T-helper 2 cell treated with Interferon-gamma antibody and Interleukin-4, amounts not matched to agents 100 ng/mL and 5 ng/mL, for 36 hours (primary cell): ENCODE results near the gene MLLT6. TPM values are rescaled to one million over a fixed set of nuclear protein-coding genes. Genes with fewer than 3 reads are reported as not detected.
"Not testable (repeated sequence)": the region's sequence is repeated elsewhere in the genome, so short reads cannot be mapped to it uniquely, and the experiment has no call there.

Source experiments
- intact Hi-C: fragments of 100-400 bp; cut with micrococcal nuclease; formaldehyde crosslinking; loops from one replicate; pipeline ENCODE4 v1.15.1; 2023
- total RNA-seq: library from RNA; stranded (reverse); gene quantifications from 2 replicates; pipeline ENCODE4 v1.2.3, GENCODE V29; 2022

MLLT6 gene
- total RNA-seq, 1 donor from 2014 or later = 213 TPM

DNA sequence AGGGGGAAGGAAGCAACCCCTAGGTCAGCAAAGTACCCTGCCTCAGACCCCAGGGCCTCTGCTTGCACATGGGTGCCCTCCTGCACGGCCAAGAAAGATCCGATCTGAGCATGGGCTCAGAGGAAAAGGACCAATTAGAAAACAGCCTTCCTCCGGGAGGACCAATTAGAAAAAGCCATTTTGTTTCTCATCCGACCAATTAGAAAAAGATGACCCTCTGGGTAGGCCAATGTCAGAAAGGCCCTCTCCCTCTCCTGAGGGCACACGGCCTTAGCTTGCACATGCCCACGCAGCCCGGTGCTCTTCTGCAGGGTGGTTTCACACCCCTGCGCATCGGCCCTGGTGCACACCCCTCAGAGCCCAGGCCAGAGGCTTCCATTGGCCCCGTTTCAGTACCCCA, 20.0 kb downstream of the MLLT6 start:
- intact Hi-C loops = no loop called here

- intact Hi-C loops = not testable (repeated sequence)
Measured at GRCh38 chr17:38726145-38726544, 21.1 kb downstream of the MLLT6 start.

DNA sequence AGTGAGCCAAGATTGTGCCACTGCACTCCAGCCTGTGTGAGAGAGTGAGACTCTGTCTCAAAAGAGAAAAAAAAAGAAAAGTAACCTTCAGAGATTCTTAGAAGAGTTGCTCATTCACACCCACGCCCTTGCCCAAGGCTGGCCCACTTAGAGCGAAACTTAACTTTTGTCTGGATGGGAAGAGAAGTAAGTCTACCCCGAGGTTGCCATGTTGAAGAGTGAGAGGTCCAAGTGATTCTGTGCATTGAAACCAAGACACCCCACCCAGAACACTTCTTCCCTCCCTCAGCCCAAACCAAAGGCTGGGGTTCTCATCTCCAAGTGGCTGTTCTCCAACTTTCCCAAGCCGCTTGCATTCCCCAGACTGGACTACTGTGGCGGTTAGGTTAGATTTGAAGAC, 22.7 kb downstream of the MLLT6 start:
- intact Hi-C loops = loop anchor here (1.0 to 2.0 kb wide), 3 partner anchors 21 to 25 kb away; partner anchors contain the start of gene PSMB3

DNA sequence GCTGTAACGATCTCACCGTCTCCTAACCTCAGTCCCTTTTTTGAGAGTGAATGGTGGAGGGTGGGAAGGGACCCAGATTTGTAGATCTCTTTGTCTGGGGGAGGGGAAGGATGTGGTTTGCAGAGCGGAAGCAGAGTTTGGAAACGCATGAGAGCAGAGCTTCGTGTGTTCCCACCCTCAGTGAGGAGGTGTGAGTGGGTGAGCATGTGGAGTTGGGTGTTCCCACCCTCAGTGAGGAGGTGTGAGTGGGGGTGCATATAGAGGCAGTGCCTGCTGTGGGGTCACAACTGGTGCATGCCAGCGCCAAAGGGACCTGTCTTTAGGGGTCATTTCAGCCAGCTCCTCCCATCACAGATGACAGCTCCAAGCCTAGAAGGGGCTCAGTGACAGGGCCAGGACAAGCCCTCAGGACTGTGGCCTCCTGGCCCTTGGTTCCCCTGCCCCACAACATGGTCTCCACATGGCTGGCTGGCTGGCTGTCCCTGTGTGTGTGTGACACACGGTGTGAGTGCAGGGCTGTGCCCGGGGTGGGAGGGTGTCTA, 23.3 kb downstream of the MLLT6 start:
- intact Hi-C loops = loop anchor here (1.0 to 2.0 kb wide), 3 partner anchors 22 to 26 kb away; partner anchors contain the start of gene PSMB3

DNA sequence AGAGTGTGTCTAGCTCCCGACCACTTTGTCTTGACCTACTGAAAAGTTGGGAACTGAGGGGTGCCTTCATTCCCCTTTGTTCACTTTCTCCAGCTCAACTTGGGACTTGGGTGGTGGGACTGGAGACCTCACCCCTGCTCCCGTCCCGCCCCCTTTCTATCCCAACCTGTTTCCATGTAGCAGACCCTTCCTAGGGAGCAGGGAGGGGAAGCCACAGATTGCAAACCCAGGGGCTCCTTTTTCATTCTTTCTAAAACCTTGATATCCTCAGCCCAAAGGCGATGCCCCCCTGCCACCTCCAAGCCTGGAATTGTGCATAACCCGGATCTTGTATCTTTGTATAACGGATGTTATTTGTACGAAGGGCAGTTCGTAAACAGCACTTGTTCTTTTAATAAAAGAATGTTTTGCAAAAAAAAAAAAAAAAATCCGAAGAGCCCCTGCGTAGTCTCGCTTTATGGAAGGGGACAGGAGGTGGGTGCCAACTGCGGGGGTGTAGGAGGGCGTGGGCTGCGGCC, 24.4 kb downstream of the MLLT6 start:
- intact Hi-C loops = loop anchor here (2.0 kb wide), 1 partner anchor 23 kb away; the partner anchor contains the start of gene PSMB3

- intact Hi-C loops = loop anchor here (2.0 to 10.0 kb wide), 2 partner anchors 23 to 175 kb away; partner anchors contain the start of gene PSMB3
Measured at GRCh38 chr17:38729886-38730525, 24.9 kb downstream of the MLLT6 start, which contains the start of gene CISD3. CISD3 (plus strand) TSS chr17:38730341; CDS start chr17:38730359, 18 bp downstream.

- intact Hi-C loops = loop anchor here (10.0 kb wide), 1 partner anchor 176 kb away; no protein-coding TSS in a partner anchor
Measured at GRCh38 chr17:38730526-38731379, 25.7 kb downstream of the MLLT6 start.

- intact Hi-C loops = loop anchor here (10.0 kb wide), 1 partner anchor 177 kb away; no protein-coding TSS in a partner anchor
Measured at GRCh38 chr17:38731526-38732294, 26.6 kb downstream of the MLLT6 start.

DNA sequence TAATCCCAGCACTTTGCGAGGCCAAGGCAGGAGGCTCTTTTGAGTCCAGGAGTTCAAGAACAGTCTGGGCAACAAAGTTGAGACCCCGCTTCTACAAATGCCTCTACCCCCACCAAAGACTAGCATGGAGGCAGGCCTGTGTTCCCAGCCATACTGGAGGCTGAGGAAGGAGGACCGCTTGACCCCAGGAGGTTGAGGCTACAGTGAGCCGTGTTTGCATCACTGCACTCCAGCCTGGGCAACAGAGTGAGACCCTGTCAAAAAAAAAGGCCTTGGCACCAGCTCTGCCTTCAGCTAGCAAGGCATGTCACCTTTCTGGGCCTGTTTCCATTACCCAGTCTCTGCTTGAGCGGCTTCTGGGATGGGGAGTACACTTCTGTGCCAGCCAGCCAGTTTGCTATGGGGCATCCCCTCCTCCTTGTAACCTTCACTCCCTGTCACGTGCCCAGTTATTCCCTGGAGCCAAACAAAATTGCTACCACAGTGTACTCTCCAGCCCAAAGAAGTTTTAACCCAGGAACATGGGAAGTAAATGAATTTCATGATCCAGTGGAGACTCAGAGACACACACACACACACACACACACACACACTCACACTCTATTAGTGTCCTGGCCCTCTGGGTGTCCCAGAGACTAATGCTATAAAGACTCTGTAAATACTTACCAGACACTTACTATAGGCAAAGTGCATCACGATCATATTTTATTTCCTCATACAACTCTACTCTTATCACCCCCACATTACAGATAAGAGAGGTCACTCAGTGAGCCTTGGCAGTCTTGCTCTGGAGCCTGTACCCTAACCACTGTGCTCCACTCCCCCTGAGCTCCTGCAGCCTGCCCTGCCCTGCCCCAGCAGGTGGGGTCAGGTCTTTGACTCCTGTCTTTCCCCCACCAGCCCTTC, 27.6 kb downstream of the MLLT6 start:
- intact Hi-C loops = loop anchor here (10.0 kb wide), 1 partner anchor 178 kb away; no protein-coding TSS in a partner anchor

DNA sequence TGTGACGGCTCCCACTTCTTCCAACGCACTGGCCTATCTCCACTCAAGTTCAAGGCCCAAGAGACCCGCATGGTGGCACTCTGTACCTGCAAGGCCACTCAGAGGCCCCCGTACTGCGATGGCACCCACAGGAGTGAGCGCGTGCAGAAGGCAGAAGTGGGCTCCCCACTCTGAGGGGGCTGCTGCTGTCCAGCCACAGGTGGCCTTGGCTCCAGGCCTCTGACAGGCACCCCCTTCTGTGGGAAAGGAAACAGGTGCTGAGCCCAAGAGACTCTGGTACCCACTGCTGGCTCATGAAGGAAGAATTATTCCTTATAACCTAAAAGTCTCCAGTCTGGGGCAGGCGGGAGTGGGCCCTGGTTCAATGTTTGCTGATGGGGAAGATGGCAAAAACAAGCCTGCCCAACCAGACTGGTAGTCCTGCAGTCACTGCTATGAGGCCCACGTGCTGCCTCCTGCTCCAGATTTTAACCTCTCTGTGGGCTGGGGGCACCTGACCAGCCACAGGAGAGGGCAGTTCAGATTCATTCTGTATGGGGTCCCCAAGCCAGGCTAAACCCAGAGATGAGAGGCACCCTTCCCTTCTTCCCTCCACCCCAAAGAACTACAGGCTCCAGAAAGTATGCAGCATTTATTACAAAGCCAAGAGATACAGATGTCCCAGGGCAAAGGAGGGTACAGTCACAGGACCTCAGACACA, 28.4 kb downstream of the MLLT6 start:
- intact Hi-C loops = loop anchor here (10.0 kb wide), 1 partner anchor 179 kb away; no protein-coding TSS in a partner anchor

- intact Hi-C loops = loop anchor here (10.0 kb wide), 1 partner anchor 179 kb away; no protein-coding TSS in a partner anchor
Measured at GRCh38 chr17:38733982-38734973, 29.2 kb downstream of the MLLT6 start.

DNA sequence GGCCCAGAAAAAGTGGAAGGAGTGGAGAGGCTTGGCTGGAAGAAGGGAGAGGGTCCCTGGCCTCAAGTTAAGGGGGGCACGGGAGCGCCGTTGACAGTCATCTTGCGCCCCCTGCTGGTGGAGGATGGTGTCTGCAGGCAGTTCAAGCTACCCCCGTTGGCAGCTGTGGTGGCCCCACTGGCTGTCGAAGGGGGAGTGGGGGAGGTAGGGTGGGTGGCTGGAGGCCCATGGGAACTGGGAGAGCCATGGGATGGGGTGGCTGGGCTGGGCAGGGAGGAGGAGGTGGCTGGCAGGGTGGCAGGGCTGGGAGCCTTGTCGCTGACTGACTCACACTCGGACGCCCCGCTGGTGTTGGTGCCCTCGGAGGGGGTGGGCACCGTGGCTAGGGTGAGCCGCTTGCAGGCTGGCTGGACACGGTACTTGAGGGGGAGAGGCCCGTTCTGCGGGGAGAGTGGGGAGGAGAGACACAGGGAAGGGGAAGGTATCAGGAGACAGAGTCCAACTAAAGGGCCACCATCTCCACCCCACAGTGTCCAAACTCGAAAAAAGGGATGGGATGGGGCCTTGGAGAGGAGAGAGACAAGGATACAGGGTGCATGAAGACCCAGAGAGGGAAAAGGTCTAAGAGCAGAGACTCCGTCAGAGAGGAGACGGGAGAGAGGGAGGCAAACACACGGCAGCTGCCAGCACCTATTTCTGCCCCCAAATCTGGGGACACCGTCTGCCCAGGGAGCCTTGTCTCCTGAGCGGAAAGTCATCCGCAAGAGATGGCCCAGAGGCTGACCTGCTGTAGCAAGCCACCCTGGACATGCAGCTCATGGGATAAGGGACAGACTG, 30.3 kb downstream of the MLLT6 start:
- intact Hi-C loops = loop anchor here (1.0 to 10.0 kb wide), 2 partner anchors 58 to 181 kb away; no protein-coding TSS in a partner anchor

DNA sequence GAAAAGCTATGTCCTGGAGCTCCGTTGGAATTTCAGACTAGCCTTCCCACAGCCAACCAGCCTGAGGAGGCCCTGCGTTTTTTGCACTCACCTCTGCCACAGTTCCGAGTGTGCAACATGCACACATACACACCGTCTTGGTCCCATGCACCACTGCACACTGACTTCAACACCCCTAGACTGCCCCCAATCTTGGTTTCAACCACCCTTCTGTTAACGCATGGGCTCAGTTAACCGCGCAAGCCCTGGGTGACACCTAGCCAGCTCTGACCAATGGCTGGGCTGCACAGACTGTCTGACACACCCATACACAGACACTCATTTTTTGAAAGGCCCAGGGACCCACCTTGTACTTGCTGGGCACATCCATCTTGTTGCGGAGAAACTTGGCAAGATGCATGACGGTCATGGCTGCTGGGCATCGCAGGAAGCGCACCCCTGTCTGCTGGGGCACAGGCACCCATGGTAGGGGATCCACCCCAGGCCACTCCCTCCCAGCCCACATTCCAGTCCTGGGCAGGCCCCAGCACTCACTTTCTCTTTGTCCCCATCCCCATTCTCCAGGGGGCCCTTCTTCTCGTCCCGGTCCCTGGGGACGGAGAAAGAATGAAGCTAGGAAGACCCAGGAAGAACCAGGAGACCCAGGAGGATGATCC, 33.1 kb downstream of the MLLT6 start:
- intact Hi-C loops = loop anchor here (10.0 kb wide), 1 partner anchor 183 kb away; no protein-coding TSS in a partner anchor

DNA sequence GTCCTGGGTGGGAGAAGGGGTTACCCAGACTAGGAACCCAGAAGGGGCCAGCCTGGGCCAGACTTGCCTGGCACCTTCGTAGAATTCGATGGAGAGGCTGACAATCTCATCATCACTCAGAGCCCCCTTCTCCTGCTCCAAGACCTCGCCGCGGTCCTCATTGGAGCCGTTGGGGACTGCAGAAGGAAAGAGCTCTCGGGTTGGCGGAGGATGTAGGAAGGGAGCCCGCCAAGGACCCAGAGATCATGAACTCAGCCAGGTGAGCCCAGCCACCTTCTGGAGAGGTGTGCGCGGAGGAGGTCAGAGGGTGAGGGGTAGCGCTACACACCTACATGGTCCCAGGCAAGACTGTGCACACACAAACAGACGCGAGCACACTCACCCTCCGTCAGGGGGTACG, 33.6 kb downstream of the MLLT6 start:
- intact Hi-C loops = loop anchor here (10.0 kb wide), 1 partner anchor 184 kb away; no protein-coding TSS in a partner anchor

DNA sequence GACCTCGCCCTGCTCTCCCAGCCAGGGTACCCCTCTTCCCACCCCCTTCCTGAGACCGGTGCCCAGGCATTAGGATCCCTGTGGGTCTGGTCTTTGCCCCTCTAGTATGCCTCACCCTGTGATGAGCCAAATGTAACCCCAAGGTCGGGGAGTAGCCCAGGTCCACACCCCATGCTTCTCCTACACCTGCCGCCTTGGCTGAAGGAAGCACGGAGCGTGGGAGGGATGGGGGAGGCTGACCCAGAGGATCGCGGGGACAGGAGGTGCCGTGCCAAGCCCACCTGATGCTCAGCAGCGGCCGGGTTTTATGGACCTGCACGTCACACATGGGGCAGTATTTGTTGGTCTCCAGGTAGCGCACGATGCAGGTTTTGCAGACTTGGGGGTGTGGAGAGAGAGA, 34.2 kb downstream of the MLLT6 start:
- intact Hi-C loops = loop anchor here (10.0 kb wide), 1 partner anchor 185 kb away; no protein-coding TSS in a partner anchor

DNA sequence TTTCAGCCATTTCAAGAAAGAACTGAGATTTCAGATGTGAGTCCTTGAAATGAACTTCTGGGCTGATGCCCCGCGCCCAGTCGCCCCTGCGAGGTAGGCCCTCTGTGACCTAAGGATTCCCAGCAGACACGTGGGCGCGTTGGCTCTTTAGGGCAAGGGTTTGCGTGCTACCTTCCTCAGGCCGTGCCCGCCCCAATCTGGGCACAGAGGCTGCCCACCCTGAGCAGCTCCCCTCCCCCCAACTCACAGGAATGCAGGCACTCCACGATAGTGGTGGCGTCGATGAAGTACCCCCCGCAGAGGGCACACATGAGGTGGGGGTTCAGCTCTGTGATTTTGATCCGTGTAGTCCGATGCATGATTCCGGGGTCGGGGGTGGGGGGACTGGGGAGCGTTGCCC, 35.0 kb downstream of the MLLT6 start:
- intact Hi-C loops = no loop called here
